COLO668 (cell line): ENCODE measurements around the gene CCR5AS.
"Not testable (repeated sequence)": the region's sequence is repeated elsewhere in the genome, so short reads cannot be mapped to it uniquely, and the experiment has no call there.

Experiments used
- DNase-seq: peaks from one replicate; lab custom pipeline; 2025; ENCODE audit not compliant: unreplicated experiment; lab: John Stamatoyannopoulos, UW

The CCR5AS gene

GRCh38 chr3:46406788-46407611 is at the start of gene CCR5AS, which contains the start of gene CCRL2:
TSS of gene CCR5AS (minus strand) at chr3:46407066.
TSS of gene CCRL2 (plus strand) at chr3:46407259. CDS start at chr3:46408080, 821 bp downstream.
- DNase-seq: no peak

GRCh38 chr3:46456118-46456517 is 49.3 kb upstream of the CCR5AS start:
- no peak for DNase-seq

- no peak for DNase-seq
Measured at GRCh38 chr3:46455231-46456115, 48.6 kb upstream of the CCR5AS start.

- DNase-seq: no peak
Measured at GRCh38 chr3:46454606-46455005, 47.7 kb upstream of the CCR5AS start.

- DNase-seq: no peak
Measured at GRCh38 chr3:46454209-46454595, 47.3 kb upstream of the CCR5AS start.

- no peak for DNase-seq
Measured at GRCh38 chr3:46453526-46454208, 46.8 kb upstream of the CCR5AS start.

- no peak for DNase-seq
Measured at GRCh38 chr3:46449755-46450552, 43.1 kb upstream of the CCR5AS start.

GRCh38 chr3:46448721-46449120 is 41.9 kb upstream of the CCR5AS start:
- no peak for DNase-seq

- DNase-seq: no peak
Measured at GRCh38 chr3:46447228-46447985, 40.5 kb upstream of the CCR5AS start.

- no peak for DNase-seq
Measured at GRCh38 chr3:46442576-46443530, 36.0 kb upstream of the CCR5AS start.

- DNase-seq: no peak
Measured at GRCh38 chr3:46440531-46441294, 33.8 kb upstream of the CCR5AS start.

GRCh38 chr3:46438831-46439230 is 32.0 kb upstream of the CCR5AS start:
- no peak for DNase-seq

GRCh38 chr3:46435081-46435726 is 28.3 kb upstream of the CCR5AS start:
- DNase-seq: no peak

GRCh38 chr3:46433841-46434240 is 27.0 kb upstream of the CCR5AS start:
- no peak for DNase-seq

GRCh38 chr3:46433118-46433517 is 26.3 kb upstream of the CCR5AS start:
- DNase-seq: not testable (repeated sequence)

- not testable (repeated sequence) for DNase-seq
Measured at GRCh38 chr3:46431905-46432304, 25.0 kb upstream of the CCR5AS start.

GRCh38 chr3:46430879-46431278 is 24.0 kb upstream of the CCR5AS start:
- not testable (repeated sequence) for DNase-seq
